ENCODE data around the gene CBX1.

The CBX1 gene

DNA sequence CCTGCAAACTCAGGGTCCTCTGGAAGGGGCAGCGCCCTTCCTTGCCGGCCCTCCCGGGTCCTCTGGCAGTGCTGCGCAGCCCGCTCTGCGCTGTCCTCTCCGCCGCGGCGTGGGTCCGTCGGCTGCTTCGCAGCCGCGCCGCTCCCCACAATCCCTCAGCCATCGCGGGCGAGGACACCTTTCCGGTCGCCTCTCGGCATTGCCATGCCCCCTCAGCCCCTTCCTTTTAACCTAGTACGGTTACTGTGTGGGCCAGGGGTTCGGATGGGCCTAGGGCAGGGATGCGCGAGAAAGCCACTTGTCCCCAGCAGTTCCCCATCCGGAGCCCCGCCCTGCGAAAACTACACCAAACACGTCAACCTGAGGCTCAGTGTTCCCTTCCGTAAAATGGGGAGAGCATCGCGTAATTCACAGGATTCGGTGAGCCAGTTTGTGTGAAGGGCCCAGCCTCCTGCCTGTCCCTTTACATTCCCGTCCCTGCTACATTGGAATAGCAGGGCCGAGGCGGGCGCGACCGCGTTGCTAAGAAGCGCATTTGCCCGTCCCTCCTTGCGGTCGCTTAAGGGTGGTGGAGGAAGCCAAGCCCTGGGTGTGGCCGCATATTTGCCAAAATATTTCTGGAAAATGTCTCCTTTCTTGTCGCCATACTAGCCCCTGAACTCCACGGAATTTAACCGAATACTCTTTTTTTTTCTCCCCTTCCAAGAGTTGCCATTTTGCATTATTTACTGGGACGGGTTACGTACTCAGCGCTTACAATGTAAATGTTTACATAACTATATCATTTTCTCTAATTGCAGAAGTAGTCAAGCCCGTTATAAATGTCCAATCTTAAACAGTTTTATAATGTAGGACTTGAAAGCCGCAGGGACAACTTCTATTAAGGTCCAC, 76.9 kb downstream of the CBX1 start:
- DNase-seq = no peak

DNA sequence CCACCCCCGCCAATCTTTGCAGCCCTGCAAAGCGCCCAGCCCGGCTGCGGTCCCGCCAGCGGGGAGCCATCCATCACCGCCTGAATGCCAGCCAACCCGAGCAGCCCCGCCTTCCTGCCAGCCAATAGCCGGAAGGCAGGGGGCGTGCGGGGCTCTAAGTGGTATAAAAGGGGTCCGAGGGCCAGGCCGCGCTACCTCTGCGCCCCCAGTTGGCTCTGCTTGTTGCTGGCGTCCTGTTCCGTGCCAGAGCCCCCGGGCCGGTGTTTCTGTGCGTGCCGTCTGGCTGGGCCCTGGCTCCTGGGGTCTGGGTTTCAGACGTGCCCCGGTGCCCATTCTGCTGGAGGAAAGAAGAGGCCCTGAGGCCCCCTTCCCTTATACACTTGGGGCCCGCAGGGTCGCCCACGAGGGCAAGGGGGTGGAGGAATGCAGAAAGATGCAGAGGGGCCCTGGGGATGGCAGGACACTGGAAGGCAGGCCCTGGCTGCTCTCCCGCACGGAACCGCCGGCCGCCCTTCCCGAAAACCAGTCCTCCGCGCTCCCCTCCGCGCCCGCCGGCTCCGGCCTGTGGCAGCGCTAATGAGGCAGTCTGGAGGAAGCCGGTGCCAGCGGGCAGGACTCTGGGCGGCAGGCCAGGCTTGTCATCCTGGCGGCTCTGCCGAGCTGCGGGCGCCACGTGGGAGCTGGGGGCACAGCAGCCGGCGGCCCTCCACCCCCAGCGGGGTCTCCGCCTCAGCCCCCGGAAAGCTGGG, 77.7 kb downstream of the CBX1 start:
- peak; percentile 85 for DNase-seq

DNA sequence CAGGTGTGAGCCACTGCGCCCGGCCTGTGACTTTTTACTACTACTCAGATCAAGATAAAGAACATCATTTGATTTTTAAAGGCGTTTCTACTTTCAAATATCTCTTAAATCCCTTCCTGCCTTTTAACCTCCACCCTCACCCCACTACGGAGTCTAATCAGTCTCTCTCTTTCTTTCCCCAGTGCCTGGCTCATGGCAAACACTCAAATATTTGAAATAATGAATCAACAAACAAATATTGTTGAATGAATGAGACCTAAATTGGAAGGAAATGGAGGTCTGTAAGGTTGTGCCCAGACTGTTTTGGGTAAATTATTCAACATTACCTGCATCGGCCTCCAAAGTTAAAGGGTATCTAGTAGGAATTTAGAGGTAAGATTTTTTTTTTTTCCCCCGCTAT, 78.4 kb downstream of the CBX1 start:
- DNase-seq = no peak

DNA sequence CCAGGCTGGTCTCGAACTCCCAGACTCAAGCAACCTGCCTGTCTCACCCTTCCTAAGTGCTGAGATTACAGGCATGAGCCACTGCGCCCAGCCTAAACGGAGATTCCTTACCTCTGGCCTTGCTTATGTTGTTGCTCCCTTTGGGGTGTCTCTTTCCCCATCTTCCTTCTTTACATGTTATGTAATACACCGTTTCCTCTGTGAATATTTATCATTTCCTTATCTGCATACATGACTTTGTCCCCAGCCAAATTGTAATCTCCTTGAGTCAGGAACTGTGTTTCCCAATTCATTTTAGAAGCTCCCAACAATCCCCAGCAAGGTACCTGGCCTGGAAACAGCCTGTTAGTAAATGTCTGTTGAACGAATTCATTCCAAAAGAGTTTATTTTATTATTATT, 79.3 kb downstream of the CBX1 start:
- no peak for DNase-seq
